Measurements from ENCODE around the gene SLC16A1. TPM values are rescaled to one million over a fixed set of nuclear protein-coding genes. Genes with fewer than 3 reads are reported as not detected.

The SLC16A1 gene
- total and polyA plus RNA-seq, 10 of the 15 experiments (the other 5 are each of a cell fraction or from before 2014, with no cell fraction given) = 39.0 to 106 (median 65.8) TPM

GRCh38 chr1:112866151-112866550 is 89.8 kb downstream of the SLC16A1 start:
- no peak overlapping the region for H3K9ac ChIP-seq (ENCODE audit: control insufficient read depth, insufficient read depth, low read length)
- DNase-seq (ENCODE audit: low read depth, low spot score) (no peak), FAIRE-seq (no peak), ATAC-seq (no peak)
- in situ Hi-C loops (cut with MboI) = no loop called here
- H3K4me1 ChIP-seq (ENCODE audit: control insufficient read depth, insufficient read depth, low read length) = no peaks in the 10 kb centered on the region
- no TSS peak for BruUV-seq (replicated peaks)
- H3K27me3 ChIP-seq (replicated peaks in 1 of 2; ENCODE audit: control insufficient read depth in 2 of 2, insufficient read depth in 2 of 2, low read length in 1 of 2) = no peaks in the 10 kb centered on the region
- no peaks in the 10 kb centered on the region for H3K36me3 ChIP-seq (ENCODE audit: control insufficient read depth in 2 of 2, insufficient read depth in 2 of 2, low read length in 1 of 2)
- no peak overlapping the region for H3K4me3 ChIP-seq
- WGBS (ENCODE audit: insufficient coverage, insufficient replicate concordance, low lambda C conversion rate, missing lambda C conversion rate) = 33% methylated on average over 2 of the region's 2 CpGs
- SMC1A ChIA-PET (ENCODE audit: uncharacterized antibody, unreplicated experiment) = no interaction called here
- TF ChIP-seq ZSCAN29 (IDR thresholded peaks at IDR 0.05) (no peak), FOXK2 (IDR thresholded peaks at IDR 0.05) (no peak), SMAD5 (IDR thresholded peaks at IDR 0.05; ENCODE audit: low read depth) (no peak), NBN (IDR thresholded peaks at IDR 0.05) (no peak), JUND (IDR thresholded peaks at IDR 0.05; ENCODE audit: low read depth, low read length) (no peak), YBX1 (IDR thresholded peaks at IDR 0.05) (no peak), SIX5 (IDR thresholded peaks at IDR 0.05; ENCODE audit: low read depth, low read length, severe bottlenecking) (no peak), SMAD1 (IDR thresholded peaks at IDR 0.05; ENCODE audit: low read depth, partially characterized antibody) (no peak), EED (IDR thresholded peaks at IDR 0.05; ENCODE audit: low read depth) (no peak), TCF3 (IDR thresholded peaks at IDR 0.05; ENCODE audit: borderline replicate concordance, insufficient read depth, low read depth, low read length) (no peak), ESRRA (IDR thresholded peaks at IDR 0.05; ENCODE audit: low read length) (no peak)
- no peak overlapping the region for H3K4me2 ChIP-seq (ENCODE audit: control insufficient read depth, insufficient read depth)
- intact Hi-C loops (cut with micrococcal nuclease; ENCODE audit: unreplicated experiment) = no loop called here
- RAD21 ChIA-PET (ENCODE audit: unreplicated experiment) = interaction anchor here (0.6 kb wide), 1 partner anchor 112 kb away, joined by 3 read pairs; no protein-coding TSS in a partner anchor
- no peak overlapping the region for H3K27ac ChIP-seq (ENCODE audit: control insufficient read depth, insufficient read depth)
- no peak overlapping the region for H2AFZ ChIP-seq (ENCODE audit: control insufficient read depth, low read depth, low read length)
- CTCF ChIA-PET = no interaction called here
- POLR2A ChIA-PET = no interaction called here
- H3K9me3 ChIP-seq (replicated peaks; ENCODE audit: control insufficient read depth, insufficient read depth, low read length) = no peaks in the 10 kb centered on the region
- H4K20me1 ChIP-seq (ENCODE audit: control insufficient read depth, insufficient read depth) = no peaks in the 10 kb centered on the region
- H3K79me2 ChIP-seq (ENCODE audit: control insufficient read depth, insufficient read depth, low read length) = no peaks in the 10 kb centered on the region
